HS-5 (cell line): ENCODE results near the gene WWOX.

Experiments
- DNase-seq: peaks from one replicate; pipeline ENCODE4 v3.0.0-alpha.2; 2012; ENCODE audit warnings: low read depth

The WWOX gene

GRCh38 chr16:78473031-78473699, 373.7 kb downstream of the WWOX start:
- DNase-seq = no peak

DNA sequence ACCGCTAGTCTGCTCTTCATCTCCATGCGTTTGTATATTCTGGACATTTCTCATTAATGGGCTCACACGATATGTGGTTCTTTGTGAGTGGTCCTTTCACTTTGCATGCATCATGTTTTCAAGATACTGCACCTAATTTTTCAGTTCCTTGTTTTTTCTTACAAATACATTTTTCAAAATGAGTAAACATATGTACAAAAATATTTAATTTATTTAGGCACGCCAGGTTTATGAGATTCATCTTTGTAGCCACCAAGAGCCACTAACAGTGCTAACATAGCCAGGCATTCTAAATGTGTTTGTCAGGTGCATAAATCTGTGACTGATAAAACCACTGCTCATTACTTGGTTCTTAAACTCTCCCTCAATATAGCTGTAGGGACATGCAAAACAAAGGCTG, 375.3 kb downstream of the WWOX start:
- no peak for DNase-seq

DNA sequence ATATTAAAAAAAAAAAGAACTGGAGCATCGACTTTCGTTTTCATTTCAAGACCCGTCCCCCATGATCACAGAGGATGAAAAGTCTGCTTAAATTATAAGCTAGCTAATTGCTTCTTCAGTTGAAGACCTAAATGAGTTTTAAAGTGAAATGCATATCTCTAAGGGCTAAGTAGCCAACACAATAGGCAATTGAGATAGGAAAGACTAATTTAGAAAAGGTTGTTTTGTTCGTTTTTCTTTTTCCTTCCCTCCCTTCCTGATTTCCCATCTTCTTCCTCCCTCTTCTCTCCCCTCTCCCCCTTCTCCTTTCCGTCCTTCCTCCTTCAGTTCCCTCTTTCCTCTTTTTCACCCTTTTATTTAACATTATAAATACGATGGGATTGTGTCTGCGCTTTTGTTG, 377.2 kb downstream of the WWOX start:
- no peak for DNase-seq

DNA sequence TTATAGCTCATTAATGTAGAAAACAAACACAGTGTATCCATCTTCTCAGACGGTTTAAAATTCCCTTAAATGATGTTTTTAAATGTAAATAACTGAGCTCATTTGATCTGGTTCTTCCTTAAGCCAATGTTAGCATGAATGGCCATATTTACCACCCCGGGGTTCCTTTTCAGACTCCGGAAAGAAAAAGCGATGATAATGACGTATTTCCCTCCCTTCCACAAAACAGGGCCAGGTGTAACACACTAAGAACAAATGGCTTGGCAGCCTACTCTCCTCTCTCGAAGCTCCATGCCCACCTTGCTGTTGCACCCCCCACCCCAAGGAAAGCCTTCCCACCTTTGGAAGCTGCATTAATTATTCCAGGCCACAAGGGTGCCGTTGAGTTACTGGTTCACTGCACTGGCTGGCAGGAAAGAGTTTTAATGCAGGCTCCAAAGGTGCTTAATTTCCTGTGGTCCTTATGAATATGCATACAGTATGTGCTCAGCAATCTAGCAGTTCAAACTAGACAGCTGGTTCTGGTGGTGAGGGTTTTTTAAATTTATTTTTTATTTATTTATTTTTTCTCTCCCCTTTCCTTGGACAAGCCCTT, 378.9 kb downstream of the WWOX start:
- no peak for DNase-seq

- no peak for DNase-seq
These were observed 380.3 kb downstream of the WWOX start for GRCh38 chr16:78479723-78480122.

GRCh38 chr16:78480588-78480987, 381.1 kb downstream of the WWOX start:
- DNase-seq = no peak

DNA sequence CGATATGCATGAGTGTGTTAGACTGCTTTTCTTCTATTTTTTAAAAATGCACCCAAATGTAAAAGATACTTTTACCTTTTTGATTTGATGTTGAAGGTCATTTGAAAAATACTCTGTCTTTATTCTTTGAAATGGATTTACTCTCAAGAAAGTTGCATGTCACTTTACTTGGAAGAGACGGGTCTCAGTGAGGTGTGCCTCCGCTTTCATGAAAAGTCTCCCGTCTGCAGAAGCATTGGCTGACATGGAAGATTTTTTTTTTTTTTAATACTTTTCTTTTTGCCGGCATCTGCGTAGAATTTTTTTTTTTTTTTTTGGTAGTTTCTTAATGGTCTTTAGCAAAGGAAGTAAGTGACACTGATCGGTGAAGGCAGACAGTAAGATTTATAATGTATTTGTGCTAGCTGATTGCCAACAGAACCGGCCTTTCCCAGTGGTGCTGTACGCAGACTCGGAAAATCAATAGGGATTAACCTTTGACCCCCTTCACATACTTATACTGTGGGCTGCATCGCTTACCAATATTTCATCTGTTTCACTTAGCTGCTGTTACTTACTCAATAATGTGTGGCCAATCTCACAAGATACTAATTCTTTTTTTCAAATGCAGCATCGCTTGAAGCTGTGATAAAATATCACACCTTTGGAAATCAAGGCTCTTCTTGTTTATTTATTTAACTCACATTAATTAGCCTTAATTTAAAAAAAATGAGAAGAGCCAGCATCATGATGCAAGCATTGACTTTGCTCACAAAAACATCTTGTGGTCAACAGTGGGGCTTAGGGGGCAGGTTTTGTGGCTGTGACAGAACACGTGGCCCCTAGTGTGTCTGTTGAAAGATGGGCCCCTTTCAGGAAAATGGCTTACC, 383.9 kb downstream of the WWOX start:
- no peak for DNase-seq

DNA sequence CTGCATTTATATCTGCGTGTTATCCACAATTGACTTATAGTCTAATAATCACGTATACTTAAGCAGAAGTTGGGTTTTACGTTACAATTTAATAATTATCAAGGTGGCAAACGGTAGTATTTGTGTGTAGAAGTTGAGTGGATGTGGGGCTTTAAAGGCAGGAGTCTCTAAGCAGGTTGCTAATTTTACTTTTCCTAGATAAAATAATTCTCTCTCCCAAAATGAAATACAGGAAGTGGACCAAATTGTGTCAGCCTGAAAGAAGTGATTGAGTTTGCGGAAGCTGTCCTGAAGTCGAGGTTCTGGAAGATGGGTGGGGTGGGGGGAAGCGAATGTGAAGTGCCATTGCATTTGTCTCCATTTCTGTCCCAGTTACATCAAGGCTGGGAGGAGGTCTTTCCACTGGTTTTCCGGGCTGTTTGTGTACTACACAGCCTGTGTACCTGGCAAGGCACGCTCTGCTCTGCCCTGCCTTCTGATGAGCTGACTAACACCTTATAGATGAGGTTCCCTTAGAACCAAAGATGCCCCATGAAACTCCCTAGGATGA, 385.1 kb downstream of the WWOX start:
- DNase-seq = no peak

- DNase-seq = no peak
These were observed 385.9 kb downstream of the WWOX start for GRCh38 chr16:78485188-78485916.

GRCh38 chr16:78485917-78486257, 386.4 kb downstream of the WWOX start:
- no peak for DNase-seq

DNA sequence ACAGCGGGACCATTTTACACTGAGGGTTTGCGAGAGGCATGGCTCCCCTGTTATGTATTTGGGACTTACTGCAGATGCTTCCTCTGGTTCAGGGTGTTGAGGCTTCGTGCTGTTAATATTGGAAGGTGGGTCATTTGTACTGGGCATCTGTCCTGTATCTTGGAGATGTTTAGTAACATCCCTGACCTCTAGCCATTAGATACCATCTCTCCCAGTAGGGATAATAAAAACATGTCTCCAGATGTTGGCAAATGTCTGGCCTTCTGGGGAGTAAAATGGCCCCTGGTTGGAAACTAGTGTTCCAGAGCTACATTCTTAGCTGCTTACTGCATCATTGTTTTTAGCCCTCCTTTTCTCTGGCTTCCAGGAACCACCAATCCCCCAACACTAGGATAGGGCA, 388.0 kb downstream of the WWOX start:
- DNase-seq = no peak

DNA sequence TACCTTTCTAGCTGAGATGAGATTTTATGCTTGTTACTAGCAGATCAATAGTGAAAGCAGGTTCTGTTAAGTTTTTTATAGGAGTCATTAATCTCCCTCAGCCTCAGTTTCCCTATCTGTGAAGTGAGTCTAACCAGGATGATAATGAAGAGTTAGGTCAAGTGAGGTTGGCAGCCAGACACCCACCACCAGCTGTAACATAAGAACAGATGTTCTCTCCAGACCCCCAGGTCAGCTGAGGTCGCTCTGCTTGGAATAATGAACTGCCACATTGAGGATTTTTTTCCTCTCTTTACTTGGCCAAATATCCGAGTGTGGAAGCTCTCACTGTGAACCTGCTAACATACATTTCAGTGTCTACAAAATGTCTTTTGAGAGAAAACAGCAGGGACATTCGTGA, 389.6 kb downstream of the WWOX start:
- DNase-seq = no peak

DNA sequence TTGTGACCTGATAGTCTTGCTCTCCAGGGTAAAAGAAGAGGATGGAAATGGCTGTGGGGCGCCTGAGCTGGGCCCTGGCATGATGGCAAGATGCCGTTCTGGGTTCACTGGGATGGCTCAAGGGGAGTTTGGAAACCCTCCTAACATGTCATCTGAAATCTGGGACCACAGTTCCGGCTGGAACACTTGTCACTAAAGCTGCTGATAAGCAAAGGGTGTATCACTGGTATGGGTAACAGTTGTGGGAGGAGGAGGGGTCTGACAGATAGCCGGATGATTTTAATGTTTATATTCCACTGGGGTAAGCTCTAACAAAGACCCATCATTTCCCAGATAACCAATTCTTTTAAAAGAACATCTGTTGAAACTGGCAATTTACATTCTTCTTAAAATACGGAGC, 390.2 kb downstream of the WWOX start:
- DNase-seq = no peak

- DNase-seq = no peak
These were observed 391.0 kb downstream of the WWOX start for GRCh38 chr16:78490431-78490830.

DNA sequence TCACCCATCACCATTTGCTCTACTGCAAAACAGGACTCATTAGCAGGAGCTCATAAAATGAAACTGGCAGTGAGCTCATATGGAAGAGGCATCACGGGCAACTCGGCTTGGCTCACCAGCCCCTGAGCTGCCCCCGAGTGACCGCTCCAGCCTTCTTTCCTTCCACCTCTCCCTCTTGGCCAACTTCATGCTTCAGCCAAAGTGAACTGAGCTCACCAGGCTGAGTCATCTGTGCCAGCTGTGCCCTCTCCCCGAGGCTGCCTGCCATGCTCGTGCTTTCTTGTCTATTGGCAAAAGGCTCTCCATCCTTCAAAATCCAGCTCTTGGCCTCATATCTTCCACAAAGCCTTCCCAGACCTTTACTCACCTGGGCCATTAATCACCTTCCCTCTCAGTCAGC, 391.4 kb downstream of the WWOX start:
- DNase-seq = no peak

- no peak for DNase-seq
These were observed 394.1 kb downstream of the WWOX start for GRCh38 chr16:78493573-78493972.

DNA sequence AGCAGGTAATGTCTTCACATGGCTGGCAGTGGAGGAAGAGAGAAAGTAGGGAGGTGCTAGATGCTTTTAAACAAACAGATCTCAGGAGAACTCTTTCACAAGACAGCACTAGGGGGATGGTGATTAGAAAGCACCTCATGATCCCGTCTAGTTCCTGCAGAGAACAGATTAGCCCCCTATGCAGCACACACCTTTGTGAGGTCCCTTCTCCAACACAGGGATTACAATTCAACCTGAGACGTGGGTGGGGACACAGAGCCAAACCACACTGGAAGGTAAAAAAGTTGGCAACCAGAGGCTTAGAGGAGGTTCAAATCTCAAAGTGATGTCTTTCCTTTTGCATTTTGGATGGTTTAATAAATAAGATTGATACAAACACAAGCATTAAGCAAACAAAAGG, 394.7 kb downstream of the WWOX start:
- DNase-seq = no peak

DNA sequence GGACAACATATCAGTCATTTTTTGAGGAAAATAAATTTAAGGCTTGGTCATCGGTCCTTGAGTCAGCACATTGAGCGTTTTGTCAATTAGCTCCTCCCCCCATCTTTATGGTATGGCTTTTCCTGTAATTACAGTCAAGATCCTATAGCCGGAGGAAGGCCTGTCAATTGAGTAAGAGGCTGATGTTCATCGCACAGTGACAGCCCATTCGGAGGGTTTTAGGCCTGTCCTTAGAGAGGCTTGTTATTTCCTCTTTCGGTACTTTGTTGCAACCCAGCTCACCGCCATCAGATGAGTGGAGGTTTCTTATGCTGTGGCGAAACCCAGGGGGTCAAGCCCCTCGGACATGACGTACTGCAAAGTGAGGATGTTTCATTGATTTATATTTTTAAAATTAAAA, 395.2 kb downstream of the WWOX start:
- DNase-seq = no peak

GRCh38 chr16:78496189-78496588, 396.7 kb downstream of the WWOX start:
- DNase-seq = no peak

- DNase-seq = no peak
These were observed 399.9 kb downstream of the WWOX start for GRCh38 chr16:78499399-78499798.

- no peak for DNase-seq
These were observed 401.3 kb downstream of the WWOX start for GRCh38 chr16:78500659-78501270.

GRCh38 chr16:78501744-78502143, 402.3 kb downstream of the WWOX start:
- no peak for DNase-seq
